Right hindlimb (tissue), 1 donor: ENCODE measurements around the gene RIC8B.

Experiments used
- DNase-seq: peaks from one replicate; pipeline ENCODE4 v3.0.0-alpha.2; 2018

Gene RIC8B

GRCh38 chr12:106759526-106760183 is 14.8 kb upstream of the RIC8B start:
- no peak for DNase-seq

DNA sequence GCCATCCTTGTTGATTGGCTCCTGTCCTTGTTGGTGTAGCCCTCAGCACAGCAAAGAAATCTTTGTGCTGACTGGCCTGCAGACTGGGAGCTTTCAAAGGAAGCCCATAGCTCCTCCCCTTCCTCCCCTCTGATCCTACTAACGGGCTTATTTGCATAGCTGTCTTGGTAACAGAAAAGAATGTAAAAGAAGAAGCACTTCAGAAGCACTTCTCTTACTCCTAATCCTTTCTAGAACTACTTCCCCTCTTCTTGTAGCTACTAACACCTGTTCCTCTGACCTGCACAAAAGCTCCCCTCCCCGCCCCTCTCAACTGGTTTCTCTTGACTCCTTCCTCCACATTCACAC is 14.3 kb upstream of the RIC8B start:
- no peak for DNase-seq

DNA sequence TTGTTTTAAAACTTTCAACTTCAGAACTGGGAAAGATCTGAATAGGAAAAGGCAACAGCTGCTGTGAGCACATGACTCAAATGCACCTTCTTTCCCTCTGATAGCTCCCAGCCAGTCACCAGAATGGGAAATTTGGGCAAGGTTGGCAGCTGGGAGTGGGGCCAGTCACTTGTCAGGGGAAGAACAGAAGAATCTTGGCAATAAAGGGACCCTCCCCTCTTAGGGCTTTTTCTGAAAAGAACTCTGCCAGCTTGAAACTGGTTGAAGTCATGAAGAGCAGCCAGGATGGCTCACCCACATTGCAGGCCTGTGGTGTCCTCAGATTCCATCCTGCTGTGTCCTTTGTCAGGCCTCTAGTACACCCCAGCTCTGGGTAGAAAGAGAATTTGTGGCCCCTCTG is 10.3 kb upstream of the RIC8B start:
- no peak for DNase-seq

GRCh38 chr12:106764738-106765137 is 9.7 kb upstream of the RIC8B start:
- DNase-seq = no peak

GRCh38 chr12:106766393-106766826 is 8.1 kb upstream of the RIC8B start:
- DNase-seq = peak; percentile 35

DNA sequence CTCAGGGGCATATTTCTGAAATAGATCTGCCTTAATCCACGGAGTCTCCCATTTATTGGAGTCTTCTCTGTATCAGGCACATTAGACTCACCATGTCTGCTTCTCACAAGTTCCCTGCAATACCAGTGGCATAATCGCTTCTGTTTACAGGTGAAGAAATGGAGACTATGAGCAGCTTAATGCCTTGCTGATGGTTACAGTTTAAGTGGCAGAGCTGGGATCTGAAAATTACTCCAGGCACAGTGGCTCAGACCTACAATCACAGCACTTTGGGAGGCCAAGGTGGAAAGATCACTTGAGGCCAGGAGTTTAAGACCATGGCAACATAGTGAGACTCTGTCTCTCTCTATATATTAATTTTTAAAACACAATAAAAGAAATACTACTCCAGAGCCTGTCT is 7.3 kb upstream of the RIC8B start:
- DNase-seq = no peak

- no peak for DNase-seq
These were observed 6.3 kb upstream of the RIC8B start for GRCh38 chr12:106767954-106768822.

DNA sequence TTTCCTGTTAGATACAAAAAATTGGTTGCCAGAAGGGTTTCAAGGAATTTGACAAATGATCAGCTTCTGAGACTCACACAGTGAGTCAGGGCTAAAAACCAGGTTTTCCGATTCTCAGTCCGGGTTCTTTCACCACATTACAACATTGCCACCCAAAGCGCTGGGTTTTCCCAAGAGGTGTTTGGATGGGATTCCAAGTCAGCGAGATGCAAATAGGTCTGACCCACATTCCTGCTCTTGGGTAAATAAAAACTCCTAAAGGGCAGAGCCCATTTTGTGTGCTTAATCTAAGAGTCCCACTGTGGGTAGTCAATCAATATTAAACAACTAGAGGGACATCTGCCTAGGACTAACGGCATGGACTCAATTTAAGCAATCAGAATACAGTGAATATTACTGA is 5.4 kb upstream of the RIC8B start:
- DNase-seq = no peak

DNA sequence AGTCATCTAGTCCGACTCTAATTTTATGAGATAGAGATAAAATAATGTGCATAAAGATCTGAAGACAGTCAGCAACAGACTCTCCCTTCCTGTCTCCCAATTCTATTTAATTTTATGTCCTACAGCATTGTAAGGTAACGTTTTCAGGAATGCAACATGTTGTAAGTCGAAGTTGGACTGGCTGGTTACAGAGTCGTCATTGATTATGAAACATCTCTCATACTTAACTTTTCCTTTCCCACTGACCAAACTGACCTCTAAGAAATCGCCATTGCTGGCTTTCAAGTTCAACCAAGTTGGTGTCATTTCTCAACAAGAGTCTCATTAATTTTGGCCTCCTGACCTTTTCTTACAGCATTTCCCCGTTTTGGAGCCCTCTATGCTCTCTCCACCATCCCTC is 4.9 kb upstream of the RIC8B start:
- DNase-seq = no peak

DNA sequence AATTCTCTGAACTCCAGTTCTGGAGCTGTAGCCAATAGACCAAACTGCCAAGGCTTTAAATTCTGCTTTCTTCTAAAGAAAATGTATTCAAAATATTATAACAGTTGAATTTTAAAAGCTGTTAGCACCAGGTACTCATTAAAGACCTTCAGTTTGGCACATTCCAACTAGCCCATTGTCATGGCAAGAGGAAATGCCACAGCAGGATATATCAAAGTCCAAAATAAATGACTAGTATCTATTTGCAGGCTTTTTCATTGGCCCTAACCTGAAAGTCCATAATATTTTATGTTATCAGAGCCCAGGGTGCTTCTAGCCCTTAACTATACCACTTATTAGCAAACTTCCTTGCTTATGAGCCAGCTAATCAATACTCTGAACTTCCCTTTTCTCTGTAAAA is 3.1 kb upstream of the RIC8B start:
- no peak for DNase-seq

DNA sequence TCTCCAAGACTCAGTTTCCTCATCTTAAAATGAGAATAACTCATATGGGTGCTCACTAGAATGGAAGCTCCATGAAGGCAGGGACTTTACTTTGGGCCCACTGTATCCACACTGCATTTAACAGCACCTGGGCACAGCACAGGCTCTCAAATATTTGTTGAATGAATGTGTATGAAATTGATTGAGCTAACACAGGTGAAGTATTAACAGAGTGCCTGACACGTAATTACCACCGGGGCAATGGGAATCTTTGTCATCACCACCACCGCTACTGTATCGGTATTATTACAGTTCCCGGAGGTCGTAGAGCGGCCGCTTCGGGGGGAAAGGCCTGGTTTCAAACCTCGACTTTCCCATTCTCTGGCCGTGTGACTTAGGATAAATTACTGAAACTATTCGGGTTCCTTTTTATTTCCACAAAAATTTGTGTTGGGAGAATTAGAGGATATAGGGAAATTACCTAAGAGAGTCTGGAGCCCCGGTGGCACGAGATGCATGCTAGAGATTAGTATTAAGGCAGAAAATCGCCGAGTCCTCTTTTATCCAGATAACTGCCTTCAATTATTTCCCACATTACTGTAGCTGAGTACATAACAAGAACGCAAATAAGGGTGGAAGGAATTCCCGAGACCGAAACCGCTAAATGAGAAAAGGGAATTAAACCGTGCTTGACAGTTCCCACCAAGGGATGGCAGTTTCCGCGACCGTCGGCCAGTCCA is 1.0 kb upstream of the RIC8B start:
- DNase-seq = no peak

- peak; percentile 63 for DNase-seq
These were observed 484 bp downstream of the RIC8B start for GRCh38 chr12:106774808-106775524.

- no peak for DNase-seq
These were observed 2.4 kb downstream of the RIC8B start for GRCh38 chr12:106776897-106777296.

- DNase-seq = no peak
These were observed 5.6 kb downstream of the RIC8B start for GRCh38 chr12:106780010-106780631.

DNA sequence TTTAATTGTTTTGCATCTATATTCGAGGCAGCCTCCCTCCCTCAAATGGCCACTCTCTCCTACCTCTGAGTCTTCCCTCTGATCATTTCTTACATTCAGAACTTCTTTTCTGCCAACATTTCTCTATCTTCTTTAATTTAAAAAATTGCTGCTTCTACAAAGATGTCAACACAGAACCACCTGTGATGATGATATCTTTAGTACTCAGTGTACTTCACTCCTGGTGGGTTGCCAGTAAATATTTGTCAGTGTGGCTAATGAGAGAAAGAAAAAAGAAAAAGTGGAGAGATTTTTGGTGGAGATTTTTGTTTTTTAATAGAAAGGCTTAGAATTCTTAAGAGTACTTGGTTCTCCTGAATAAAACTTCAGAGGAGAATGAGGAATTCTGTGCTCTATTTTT is 8.1 kb downstream of the RIC8B start:
- no peak for DNase-seq

GRCh38 chr12:106783515-106783914 is 9.0 kb downstream of the RIC8B start:
- no peak for DNase-seq

DNA sequence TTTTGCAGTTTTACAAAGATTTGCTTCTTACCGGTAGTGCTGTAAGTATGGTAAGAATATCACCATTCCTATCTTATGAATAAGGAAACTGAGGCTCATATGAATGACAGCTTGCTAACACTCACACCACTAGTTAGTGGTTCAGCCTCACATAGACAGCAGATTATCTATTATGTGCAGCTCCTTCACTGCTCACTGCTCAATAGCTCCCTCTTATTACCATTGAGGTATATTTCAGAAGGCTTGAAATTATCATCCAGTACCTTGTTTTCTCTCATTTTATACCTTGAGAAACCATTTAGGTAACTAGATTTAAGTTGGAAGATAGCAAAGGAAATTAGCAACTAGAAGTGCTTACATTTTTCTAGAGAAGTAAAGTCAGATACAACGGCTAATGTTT is 15.5 kb downstream of the RIC8B start:
- DNase-seq = no peak

GRCh38 chr12:106791531-106791930 is 17.0 kb downstream of the RIC8B start:
- no peak for DNase-seq

DNA sequence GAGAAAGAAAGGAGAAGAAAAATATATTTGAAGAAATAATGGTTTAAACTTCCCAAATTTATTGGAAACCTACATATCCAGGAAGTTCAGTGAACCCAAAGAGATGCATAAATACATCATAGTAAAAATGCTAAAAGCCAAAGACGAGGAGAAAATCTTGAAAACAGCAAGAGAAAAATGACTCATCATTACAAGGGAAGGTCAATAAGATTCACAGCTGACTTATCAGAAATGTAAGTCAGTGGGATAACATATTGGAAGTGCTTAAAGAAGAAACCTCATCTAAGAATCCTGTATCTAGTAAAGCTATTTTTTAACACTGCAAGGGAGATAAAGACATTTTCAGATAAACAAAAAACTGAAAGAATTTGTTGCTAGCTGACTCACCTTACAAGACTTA is 19.9 kb downstream of the RIC8B start:
- DNase-seq = no peak

DNA sequence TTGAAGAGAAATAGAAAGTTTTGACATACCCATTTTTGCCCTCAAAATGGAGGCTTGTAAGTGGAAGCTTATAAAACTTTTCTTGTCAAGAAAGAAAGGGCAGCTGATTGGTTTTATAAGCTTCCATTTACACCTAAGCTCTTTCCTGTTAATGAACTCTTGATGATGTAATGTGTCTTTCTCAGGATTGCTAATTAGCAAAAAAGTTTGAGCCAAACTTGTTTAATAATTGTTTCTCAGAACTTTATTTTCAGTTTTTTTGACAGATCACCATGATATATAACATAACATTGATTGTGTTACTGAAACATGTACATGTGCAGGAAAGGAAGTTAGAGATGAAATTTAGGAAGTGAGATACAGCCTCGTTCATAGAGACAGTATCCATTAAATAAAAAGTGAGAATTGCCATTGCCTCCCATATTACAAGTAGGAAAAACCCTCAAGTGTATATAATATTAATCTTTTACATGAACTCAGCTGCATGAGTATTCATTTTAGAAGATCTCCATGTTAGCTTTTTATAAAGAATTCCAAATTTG is 26.8 kb downstream of the RIC8B start:
- no peak for DNase-seq

DNA sequence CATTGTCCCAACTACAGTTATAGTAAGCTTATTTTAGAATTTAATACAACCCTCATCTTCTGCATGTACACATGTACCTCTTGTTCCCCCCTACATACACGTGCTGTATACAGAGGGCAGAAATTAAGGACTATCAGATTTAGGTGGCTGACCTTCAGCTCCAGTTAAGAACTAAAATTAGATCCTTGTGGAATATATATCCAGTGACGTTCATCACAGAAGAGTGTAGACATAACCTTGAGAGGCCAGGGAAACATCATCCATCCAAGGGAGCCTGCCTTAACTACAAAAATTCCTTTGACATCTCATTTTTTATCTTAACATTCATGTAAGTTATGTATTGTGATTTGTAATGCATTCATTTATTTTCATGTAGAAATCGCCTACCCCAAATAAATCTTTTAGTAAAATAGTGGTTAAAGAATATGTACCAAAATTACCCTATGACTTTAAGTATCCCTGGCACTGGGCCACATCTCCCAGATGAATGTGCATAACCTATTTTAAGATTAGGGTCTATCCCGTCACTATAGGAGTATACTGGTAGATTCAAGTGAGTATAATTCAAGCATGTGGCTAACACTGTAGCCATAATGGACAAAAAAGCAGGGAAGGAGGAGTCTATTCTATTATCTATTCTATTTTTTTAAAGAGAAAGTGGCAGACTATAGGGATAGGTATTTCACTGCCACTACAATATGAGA is 27.5 kb downstream of the RIC8B start:
- DNase-seq = no peak

- no peak for DNase-seq
These were observed 30.2 kb downstream of the RIC8B start for GRCh38 chr12:106804668-106805067.
